ENCODE measurements around the gene CNKSR3.

CNKSR3 gene

GRCh38 chr6:154410619-154411072 lies 99.8 kb downstream of the CNKSR3 start:
- DNase-seq: peak; percentile 73

GRCh38 chr6:154408891-154409500 lies 101.5 kb downstream of the CNKSR3 start:
- DNase-seq: peak; percentile 7

GRCh38 chr6:154407440-154407839 lies 103.0 kb downstream of the CNKSR3 start:
- DNase-seq: no peak

- peak; percentile 9 for DNase-seq
Observed at GRCh38 chr6:154406869-154407268, 103.6 kb downstream of the CNKSR3 start.

- DNase-seq: peak; percentile 7
Observed at GRCh38 chr6:154406301-154406700, 104.2 kb downstream of the CNKSR3 start.

DNA sequence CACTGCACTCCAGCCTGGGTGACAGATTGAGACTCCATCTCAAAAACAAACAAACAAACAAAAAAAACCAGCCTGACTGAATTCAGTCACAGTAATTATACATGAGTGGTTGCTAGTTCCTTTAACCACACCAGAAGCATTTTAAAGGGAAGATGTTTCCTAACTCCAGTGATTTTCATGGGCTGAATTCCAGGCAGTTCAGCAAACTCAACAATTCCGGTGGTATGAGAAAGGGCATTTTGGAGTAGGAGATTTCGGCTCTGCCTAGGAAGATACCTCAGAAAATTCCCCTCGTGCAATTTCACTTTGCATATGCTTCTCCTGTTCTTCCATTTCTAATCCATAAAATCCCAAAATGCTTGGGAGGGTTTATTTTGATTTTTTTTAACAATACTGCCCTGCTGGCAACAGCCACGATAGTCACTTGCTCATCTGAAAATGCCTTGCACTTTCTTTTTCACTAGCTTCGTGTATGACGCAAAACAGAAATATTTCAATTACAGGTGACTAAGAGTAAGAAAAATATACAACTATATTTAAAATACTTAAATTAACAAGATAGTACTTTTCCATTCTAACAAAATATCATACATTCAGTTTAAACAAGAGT lies 105.6 kb downstream of the CNKSR3 start:
- DNase-seq: no peak

- peak; percentile 27 for DNase-seq
Observed at GRCh38 chr6:154403788-154404187, 106.7 kb downstream of the CNKSR3 start.

DNA sequence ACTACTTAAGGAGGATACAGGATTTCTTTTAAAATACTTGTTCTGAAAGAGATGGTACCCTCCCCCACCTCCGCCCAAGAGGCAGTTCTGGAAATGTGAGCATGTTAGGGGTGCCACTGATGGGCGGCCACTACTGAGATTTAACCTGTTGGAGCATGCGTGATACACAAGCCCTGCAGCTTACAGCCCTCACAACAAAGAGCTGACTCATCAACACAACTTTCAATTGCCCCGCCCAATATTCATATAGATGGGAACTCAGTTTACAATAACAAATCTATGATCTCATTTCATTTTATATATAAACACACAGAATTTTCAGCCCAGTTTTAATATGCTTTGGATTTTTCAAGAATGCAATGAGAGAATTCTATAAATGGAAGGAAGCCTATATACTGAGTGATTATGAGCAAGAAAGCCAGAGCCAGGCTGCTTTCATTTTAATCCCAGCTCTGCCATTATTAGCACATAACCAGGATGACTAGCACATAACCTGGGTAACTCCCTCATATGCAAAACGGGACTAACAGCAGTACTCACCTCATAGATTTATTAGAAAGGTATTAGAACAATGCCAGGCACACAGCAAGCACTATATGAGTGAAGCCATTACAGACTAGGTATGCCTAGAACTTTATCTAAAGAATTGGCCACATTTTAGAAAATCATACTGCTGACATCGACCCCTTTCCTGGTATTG lies 108.3 kb downstream of the CNKSR3 start:
- no peak for DNase-seq

GRCh38 chr6:154399097-154399496 lies 111.4 kb downstream of the CNKSR3 start:
- no peak for DNase-seq

DNA sequence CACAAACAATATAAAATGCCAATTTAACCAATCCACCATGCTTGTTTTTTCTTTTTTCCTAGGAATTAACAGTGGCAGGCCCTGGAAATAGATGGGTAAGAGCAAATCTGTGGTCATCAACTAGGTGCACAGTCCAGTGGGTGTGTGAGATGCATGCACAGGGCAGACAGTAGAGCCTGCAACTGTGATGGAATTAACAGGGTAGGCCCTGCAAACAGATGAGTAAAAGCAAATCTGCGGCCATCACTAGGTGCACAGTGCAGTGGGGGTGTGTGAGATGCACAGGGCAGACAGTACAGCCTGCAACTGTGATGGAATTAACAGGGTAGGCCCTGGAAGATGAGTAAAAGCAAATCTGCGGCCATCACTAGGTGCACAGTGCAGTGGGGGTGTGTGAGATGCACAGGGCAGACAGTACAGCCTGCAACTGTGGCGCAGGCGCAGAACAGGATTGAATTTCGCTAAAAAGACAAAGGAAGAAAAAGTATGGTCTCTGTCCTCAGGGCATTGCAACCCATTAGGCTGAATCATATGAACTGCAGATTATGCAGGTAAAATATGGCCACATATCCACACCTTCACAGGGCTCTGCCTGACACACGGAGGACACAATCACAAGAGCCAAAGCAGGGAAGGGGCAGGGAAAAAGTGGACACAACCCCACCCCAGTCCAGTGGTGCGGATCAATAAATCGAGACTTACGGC lies 112.8 kb downstream of the CNKSR3 start:
- DNase-seq: no peak

- DNase-seq: no peak
Observed at GRCh38 chr6:154395878-154396277, 114.6 kb downstream of the CNKSR3 start.

DNA sequence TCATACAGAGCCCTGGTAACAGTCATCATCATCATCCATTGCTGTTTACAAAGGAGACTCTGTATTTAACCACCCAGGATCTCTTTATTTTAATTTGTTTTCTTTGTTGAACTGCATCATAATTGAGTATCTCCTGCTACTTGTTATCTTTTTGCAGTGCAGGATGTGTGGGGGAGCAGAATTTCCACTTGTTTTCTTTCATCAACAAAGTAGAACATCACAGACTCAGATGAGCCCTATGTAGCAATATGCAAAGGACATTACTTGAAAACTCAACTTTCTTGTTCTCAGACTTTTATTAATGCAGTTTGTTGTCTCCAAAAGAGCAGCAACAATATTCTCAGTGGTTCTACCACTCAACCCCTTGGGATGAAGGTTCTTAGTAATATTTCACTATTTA lies 115.2 kb downstream of the CNKSR3 start:
- DNase-seq: no peak

GRCh38 chr6:154394571-154394970 lies 115.9 kb downstream of the CNKSR3 start:
- no peak for DNase-seq

DNA sequence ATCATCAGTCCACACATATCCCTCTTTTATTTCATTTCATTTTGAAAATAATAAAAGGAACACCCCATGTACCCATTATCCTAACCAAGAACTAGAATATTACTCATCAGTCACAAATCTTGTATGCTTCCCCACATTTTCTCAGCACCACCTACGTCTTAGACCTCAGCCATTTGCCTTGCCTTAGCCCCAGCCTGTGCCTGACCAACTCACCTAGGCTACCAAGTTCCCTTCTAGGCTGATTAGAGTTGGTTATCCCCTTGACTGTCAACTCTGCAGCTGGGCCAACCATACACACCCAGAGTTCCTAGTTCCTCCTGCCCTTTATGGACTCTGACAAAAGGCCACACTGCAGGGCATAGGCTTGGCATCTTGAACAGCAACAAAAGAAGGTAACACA lies 120.5 kb downstream of the CNKSR3 start:
- peak; percentile 8 for DNase-seq

GRCh38 chr6:154388803-154389202 lies 121.7 kb downstream of the CNKSR3 start:
- DNase-seq: no peak

DNA sequence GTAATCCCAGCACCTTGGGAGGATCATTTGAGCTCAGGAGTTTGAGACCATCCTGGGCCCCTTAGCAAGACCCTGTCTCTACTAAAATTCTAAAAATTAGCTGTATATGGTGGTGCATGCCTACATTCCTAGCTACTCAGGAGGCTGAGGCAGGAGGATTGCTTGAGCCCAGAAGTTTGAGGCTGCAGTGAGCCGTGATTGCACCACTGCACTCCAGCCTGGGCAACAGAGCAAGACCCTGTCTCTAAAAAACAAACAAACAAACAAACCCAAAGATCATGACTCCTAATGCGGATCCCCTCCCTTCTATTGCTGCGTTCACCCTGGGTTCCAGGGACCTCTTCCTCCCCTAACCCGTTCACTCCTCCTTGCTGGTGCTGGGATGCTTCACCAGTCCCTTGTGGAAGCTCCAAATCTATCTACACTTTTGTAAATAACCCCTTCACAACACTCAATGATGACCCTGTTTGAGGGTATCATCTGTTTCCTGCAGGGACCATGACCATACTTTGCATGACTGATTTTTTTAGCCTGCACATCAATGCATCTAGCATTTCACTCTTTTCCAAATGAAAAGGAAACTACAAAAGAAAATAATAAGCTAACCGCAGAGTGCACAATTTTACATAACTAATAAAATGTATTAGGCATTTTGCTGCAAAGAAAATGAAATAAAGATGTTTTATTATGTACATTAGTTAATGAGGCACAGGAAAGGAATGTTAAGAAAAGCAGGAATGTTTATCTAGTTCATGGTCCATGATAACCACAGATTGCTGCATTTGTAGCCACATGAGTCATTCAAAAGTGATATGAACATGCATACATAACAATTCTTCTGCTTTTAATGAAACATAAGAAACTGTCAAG lies 123.4 kb downstream of the CNKSR3 start:
- DNase-seq: peak; percentile 54

DNA sequence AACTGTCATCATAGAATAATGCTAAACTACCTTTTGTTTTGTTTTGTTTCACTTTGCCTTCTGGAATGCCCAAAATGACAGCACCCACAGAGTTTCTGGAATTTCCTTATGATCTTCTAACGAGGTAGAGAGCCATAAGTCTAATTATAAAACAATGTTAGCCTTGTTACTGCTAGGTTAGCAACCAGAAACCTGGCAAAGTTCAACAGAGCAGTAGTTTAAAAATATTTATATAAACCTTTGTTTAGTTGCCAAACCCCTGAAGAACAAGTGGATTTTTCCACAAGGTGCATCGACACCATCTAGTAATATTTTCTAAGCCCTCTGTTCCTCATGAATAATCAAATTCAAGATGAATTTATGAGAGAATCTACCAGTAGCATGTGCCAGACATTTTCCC lies 126.3 kb downstream of the CNKSR3 start:
- no peak for DNase-seq

DNA sequence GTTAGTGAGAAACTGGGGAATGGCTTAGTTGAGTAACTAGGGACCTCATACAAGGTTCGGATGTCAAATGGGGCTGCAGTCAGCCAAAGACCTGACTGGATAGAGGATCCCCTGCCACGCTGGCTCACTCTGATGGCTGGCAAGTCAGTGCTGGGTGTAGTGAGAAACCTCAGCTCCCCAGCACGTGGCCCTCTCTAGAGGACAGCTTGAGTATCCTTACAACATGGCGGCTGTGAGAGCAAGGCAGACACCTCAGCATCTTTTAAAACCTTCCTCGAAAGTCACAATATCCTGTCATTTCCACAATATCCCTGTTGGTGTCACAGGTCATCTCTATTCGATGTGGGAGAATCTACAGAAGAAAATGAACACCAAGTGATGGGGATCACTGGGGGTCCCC lies 127.2 kb downstream of the CNKSR3 start:
- DNase-seq: peak; percentile 19

DNA sequence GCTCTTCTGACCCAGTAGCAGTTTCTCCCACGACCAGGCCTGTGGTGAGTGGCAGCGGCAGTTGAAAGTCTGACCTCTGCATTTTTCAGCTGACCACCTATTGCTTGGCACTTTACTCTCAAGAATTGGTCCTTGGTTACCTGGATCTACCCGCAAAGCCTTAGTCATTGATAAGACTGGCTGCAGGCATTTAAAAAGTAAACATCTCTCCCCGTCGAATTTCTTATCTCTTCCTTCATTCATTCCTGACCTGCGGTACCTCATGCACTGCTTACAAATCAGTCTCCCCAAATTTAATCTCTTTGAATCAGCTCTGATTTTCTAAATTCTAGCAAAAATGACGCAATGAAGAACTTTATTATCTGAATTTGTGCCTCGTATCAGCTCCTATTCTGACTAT lies 127.7 kb downstream of the CNKSR3 start:
- no peak for DNase-seq

- peak; percentile 15 for DNase-seq
Observed at GRCh38 chr6:154381548-154381947, 128.9 kb downstream of the CNKSR3 start.

GRCh38 chr6:154380741-154381140 lies 129.7 kb downstream of the CNKSR3 start:
- DNase-seq: no peak

DNA sequence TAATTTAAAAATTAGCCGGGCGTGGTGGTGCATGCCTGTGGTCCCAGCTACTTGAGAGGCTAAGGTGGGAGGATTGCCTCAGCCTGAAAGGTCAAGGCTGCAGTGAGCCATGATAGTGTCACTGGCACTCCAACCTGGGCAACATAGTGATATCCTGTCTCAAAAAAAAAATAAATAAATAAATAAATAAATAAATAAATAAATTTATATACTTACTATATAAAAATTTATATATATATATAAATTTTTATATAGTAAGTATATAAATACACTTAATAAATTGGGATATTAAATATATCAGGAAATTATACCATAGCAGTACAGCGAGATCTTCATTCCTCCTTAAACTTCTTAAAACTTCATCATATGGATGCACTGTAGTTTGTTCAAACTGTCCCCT lies 130.9 kb downstream of the CNKSR3 start:
- no peak for DNase-seq

DNA sequence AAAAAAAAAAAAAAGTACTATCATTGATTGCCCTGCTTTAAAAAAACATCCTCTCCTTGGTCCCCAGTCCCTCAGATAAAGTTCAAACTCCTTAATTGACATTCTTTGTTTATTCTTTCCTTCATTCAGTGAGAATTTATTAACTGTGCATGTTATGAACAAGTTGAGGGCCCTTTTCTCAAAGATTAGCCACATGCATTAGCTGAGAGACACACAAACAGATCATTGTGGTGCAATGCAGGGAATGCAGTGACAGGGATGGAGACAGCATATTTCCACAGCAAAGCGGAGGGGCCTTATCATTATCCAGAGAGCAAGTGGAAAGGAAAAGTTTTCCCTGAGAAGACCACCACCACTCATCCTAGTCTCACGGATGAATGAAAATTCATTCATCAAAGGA lies 132.0 kb downstream of the CNKSR3 start:
- no peak for DNase-seq

Data from DMS53 (cell line).